Endothelial cell of umbilical vein (primary cell): ENCODE measurements around the gene NDUFS4. TPM values are rescaled to one million over a fixed set of nuclear protein-coding genes. Genes with fewer than 3 reads are reported as not detected.

Source experiments
- BruUV-seq: library from RNA; stranded (reverse); fragments of 400-500 nt; replicated peaks from 2 replicates; lab custom pipeline; 2021; lab: Mats Ljungman, UMichigan
- CTCF ChIA-PET: fragments of 300-600, 350-600 bp; sonication (Branson Sonifier 250); formaldehyde crosslinking; loops from one replicate; lab custom pipeline; 2021; ENCODE audit warnings: antibody characterized with exemption, inconsistent platforms; lab: Charles Lee
- POLR2A ChIA-PET: fragments of 300-600, 350-600 bp; sonication (Branson Sonifier 250); formaldehyde crosslinking; loops from one replicate; lab custom pipeline; 2021; ENCODE audit warnings: antibody characterized with exemption, inconsistent platforms; lab: Charles Lee
- DNase-seq: peaks from one replicate; pipeline ENCODE4 v3.0.0-alpha.2; 2011; ENCODE audit warnings: low read depth, low spot score
- FAIRE-seq: peaks from 2 replicates; lab custom pipeline; 2011; peaks lifted over from hg19 to GRCh38; lab: Jason Lieb, UNC
- H2AFZ ChIP-seq: 2 replicates; pipeline ENCODE4 v1.6.0; 2012; ENCODE audit warnings: low read depth, low read length, control low read depth, inconsistent platforms
- H3K27ac ChIP-seq: 2 replicates; pipeline ENCODE4 v1.5.1; 2011; ENCODE audit warnings: low read depth, mild to moderate bottlenecking, control low read depth, low read length, moderate library complexity; ENCODE audit not compliant: insufficient read depth
- H3K27me3 ChIP-seq, 2 experiments: 2 replicates each; pipeline versions ENCODE4 v1.6.0 to v1.6.1; 2011; ENCODE audit warnings: low read length in 2 of 2, mixed read lengths in 1 of 2; ENCODE audit not compliant: control insufficient read depth in 2 of 2, insufficient read depth in 2 of 2
- H3K36me3 ChIP-seq, 2 experiments: 2 replicates in 1 of 2; 3 replicates in 1 of 2; pipeline ENCODE4 v1.5.1; 2011; ENCODE audit warnings: low read length in 2 of 2, mild to moderate bottlenecking in 1 of 2, moderate library complexity in 1 of 2; ENCODE audit not compliant: control insufficient read depth in 2 of 2, insufficient read depth in 2 of 2; ENCODE audit errors: extremely low read depth in 1 of 2
- H3K4me1 ChIP-seq: 3 replicates; pipeline ENCODE4 v1.5.1; 2011; ENCODE audit warnings: mild to moderate bottlenecking, low read length; ENCODE audit not compliant: control insufficient read depth, insufficient read depth; ENCODE audit errors: extremely low read depth
- H3K4me2 ChIP-seq: 2 replicates; pipeline ENCODE4 v1.6.1; 2011; ENCODE audit warnings: low read length, control low read depth, mixed read lengths; ENCODE audit not compliant: insufficient read depth
- H3K4me3 ChIP-seq, 3 experiments: fragments of 200-600 bp in 1 of 3; sonication (generic), shearing (Covaris generic) in 1 of 3; replicated peaks in 1 of 3; 2 replicates each; pipeline ENCODE4 v1.5.1; 2011 to 2016; ENCODE audit warnings: control low read depth in 3 of 3, low read length in 3 of 3, mild to moderate bottlenecking in 2 of 3, inconsistent platforms in 1 of 3, low read depth in 1 of 3, moderate library complexity in 1 of 3; ENCODE audit not compliant: insufficient read depth in 1 of 3
- H3K79me2 ChIP-seq: 2 replicates; pipeline ENCODE4 v1.6.0; 2012; ENCODE audit warnings: low read length, inconsistent platforms; ENCODE audit not compliant: control insufficient read depth, insufficient read depth
- H3K9ac ChIP-seq: replicated peaks from 2 replicates; pipeline ENCODE3; 2011; ENCODE audit warnings: low read length, control low read depth; ENCODE audit not compliant: insufficient read depth; ENCODE audit errors: extremely low read depth
- H3K9me1 ChIP-seq: replicated peaks from 3 replicates; pipeline ENCODE4 v1.6.0; 2011; ENCODE audit warnings: mild to moderate bottlenecking, low read length; ENCODE audit not compliant: control insufficient read depth, insufficient read depth; ENCODE audit errors: extremely low read depth
- H3K9me3 ChIP-seq: replicated peaks from 2 replicates; pipeline ENCODE4 v1.5.1; 2012; ENCODE audit warnings: low read length, inconsistent platforms; ENCODE audit not compliant: control insufficient read depth, insufficient read depth
- H4K20me1 ChIP-seq: replicated peaks from 2 replicates; pipeline ENCODE3; 2011; ENCODE audit warnings: mild to moderate bottlenecking, low read length; ENCODE audit not compliant: control insufficient read depth, insufficient read depth; ENCODE audit errors: extremely low read depth
- EZH2 ChIP-seq: IDR thresholded peaks from 2 replicates; pipeline ENCODE4 v1.6.1; 2012; ENCODE audit warnings: borderline replicate concordance, low read depth, mild to moderate bottlenecking, moderate library complexity, low read length, inconsistent platforms; ENCODE audit not compliant: severe bottlenecking
- FOS ChIP-seq: IDR thresholded peaks from 2 replicates; pipeline ENCODE4 v1.6.1; 2011; ENCODE audit warnings: mild to moderate bottlenecking, low read length, moderate library complexity, borderline replicate concordance; ENCODE audit not compliant: insufficient read depth
- GATA2 ChIP-seq: IDR thresholded peaks from 2 replicates; pipeline ENCODE4 v1.7.0; 2011; ENCODE audit warnings: low read depth, mild to moderate bottlenecking, moderate library complexity, mixed read lengths, low read length; ENCODE audit not compliant: insufficient read length, insufficient read depth
- JUN ChIP-seq: IDR thresholded peaks from 2 replicates; pipeline ENCODE4 v1.6.1; 2011; ENCODE audit warnings: borderline replicate concordance, low read depth; ENCODE audit not compliant: insufficient read length, insufficient read depth
- MYC ChIP-seq: IDR thresholded peaks from one replicate; pipeline ENCODE4 v1.6.1; 2011; ENCODE audit warnings: mild to moderate bottlenecking, low read depth, low read length
- POLR2A ChIP-seq: IDR thresholded peaks from 2 replicates; pipeline ENCODE4 v1.6.1; 2012; ENCODE audit warnings: low read depth, mild to moderate bottlenecking, control low read depth, low read length
- POLR2AphosphoS5 ChIP-seq: IDR thresholded peaks from 2 replicates; pipeline ENCODE4 v1.6.1; 2012; ENCODE audit warnings: low read depth, mild to moderate bottlenecking, control low read depth, low read length, moderate library complexity; ENCODE audit not compliant: insufficient read depth
- dilution Hi-C: fragments of 300-500 bp; cut with MboI; formaldehyde crosslinking; loops from one replicate; pipeline ENCODE4 v1.15.0; 2019; ENCODE audit warnings: low sequenced_read_pairs; ENCODE audit not compliant: extremely low pct_ligation_motif_present
- intact Hi-C: fragments of 100-400 bp; cut with micrococcal nuclease; formaldehyde crosslinking; loops from one replicate; pipeline ENCODE4 v1.10.0; 2022
- polyA plus RNA-seq, 4 experiments: library from polyadenylated mRNA; depleted of rRNA in 3 of 4; stranded (reverse) in 3 of 4; unstranded in 1 of 4; fragments of >200 nt; gene quantifications; 2 replicates each; pipeline versions ENCODE4 v1.2.1 to v1.2.3, GENCODE V29; 2011 to 2012; ENCODE audit warnings: missing spikeins in 1 of 4
- total RNA-seq: library from RNA; stranded (reverse); gene quantifications from 2 replicates; pipeline ENCODE4 v1.2.3, GENCODE V29; 2021
- TF ChIP-seq, protein P1 (sequence below): IDR thresholded peaks from 2 replicates; pipeline ENCODE4 v1.6.1; 2011; ENCODE audit not compliant: insufficient read depth, insufficient read length
- TF ChIP-seq, protein P2 (sequence below), 2 donors: IDR thresholded peaks; 1 replicate in 1 of 2; 2 replicates in 1 of 2; pipeline ENCODE4 v1.5.1; 2011; ENCODE audit warnings: low read length in 2 of 2, mild to moderate bottlenecking in 2 of 2, moderate library complexity in 2 of 2, control low read depth in 1 of 2, inconsistent platforms in 1 of 2, low read depth in 1 of 2; ENCODE audit not compliant: insufficient read depth in 1 of 2; ENCODE audit errors: extremely low read depth in 1 of 2

NDUFS4 gene
- total and polyA plus RNA-seq, 2 donors (not counting 3 experiments of a cell fraction or from before 2014, with no cell fraction given) = 70.4 to 76.2 TPM

- POLR2A ChIA-PET = interaction anchor here (0.6 kb wide), 1 partner anchor 331 kb away, joined by 3 read pairs; no protein-coding TSS in a partner anchor
- no peak for FAIRE-seq
These were observed 21.8 kb downstream of the NDUFS4 start for GRCh38 chr5:53582225-53582624.

More at GRCh38 chr5:53582225-53582624, 21.8 kb downstream of the NDUFS4 start:
- no peaks in the 10 kb centered on the region for H3K4me1 ChIP-seq
- DNase-seq = no peak
- no peaks in the 10 kb centered on the region for H3K9me3 ChIP-seq
- dilution Hi-C loops = no loop called here
- intact Hi-C loops = no loop called here
- H2AFZ ChIP-seq = no peak overlapping the region
- H3K9ac ChIP-seq = no peak overlapping the region
- CTCF ChIA-PET = interaction anchor here (2.0 kb wide), 1 partner anchor 14 kb away, joined by 5 read pairs; no protein-coding TSS in a partner anchor
- peaks cover 51% of the 10 kb centered on the region for H3K79me2 ChIP-seq
- TF ChIP-seq FOS = no peak
- no peak for TF ChIP-seq POLR2A
- TF ChIP-seq, protein P1, sequence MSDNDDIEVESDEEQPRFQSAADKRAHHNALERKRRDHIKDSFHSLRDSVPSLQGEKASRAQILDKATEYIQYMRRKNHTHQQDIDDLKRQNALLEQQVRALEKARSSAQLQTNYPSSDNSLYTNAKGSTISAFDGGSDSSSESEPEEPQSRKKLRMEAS = no peak
- TF ChIP-seq EZH2 = no peak
- no peak for TF ChIP-seq GATA2
- TF ChIP-seq, protein P2, sequence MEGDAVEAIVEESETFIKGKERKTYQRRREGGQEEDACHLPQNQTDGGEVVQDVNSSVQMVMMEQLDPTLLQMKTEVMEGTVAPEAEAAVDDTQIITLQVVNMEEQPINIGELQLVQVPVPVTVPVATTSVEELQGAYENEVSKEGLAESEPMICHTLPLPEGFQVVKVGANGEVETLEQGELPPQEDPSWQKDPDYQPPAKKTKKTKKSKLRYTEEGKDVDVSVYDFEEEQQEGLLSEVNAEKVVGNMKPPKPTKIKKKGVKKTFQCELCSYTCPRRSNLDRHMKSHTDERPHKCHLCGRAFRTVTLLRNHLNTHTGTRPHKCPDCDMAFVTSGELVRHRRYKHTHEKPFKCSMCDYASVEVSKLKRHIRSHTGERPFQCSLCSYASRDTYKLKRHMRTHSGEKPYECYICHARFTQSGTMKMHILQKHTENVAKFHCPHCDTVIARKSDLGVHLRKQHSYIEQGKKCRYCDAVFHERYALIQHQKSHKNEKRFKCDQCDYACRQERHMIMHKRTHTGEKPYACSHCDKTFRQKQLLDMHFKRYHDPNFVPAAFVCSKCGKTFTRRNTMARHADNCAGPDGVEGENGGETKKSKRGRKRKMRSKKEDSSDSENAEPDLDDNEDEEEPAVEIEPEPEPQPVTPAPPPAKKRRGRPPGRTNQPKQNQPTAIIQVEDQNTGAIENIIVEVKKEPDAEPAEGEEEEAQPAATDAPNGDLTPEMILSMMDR (IDR thresholded peaks at IDR 0.05; ENCODE audit: extremely low read depth in 1 of 2, insufficient read depth in 1 of 2, low read depth in 1 of 2, low read length in 2 of 2) = no peak
- no peak for TF ChIP-seq JUN
- TF ChIP-seq POLR2AphosphoS5 = no peak
- no peak for TF ChIP-seq MYC
- no TSS peak for BruUV-seq
- H4K20me1 ChIP-seq = peaks cover 16% of the 10 kb centered on the region
- H3K4me2 ChIP-seq = no peak overlapping the region
- H3K27me3 ChIP-seq = no peaks in the 10 kb centered on the region
- no peaks in the 10 kb centered on the region for H3K36me3 ChIP-seq
- H3K4me3 ChIP-seq = no peak overlapping the region
- no peaks in the 10 kb centered on the region for H3K9me1 ChIP-seq
- no peak overlapping the region for H3K27ac ChIP-seq
